Measurements from ENCODE around the gene GUCY2D. TPM values are rescaled to one million over a fixed set of nuclear protein-coding genes. Genes with fewer than 3 reads are reported as not detected.
"Not testable (repeated sequence)": the region's sequence is repeated elsewhere in the genome, so short reads cannot be mapped to it uniquely, and the experiment has no call there.

Gene GUCY2D
- total and polyA plus RNA-seq, 2 donors from 2014 or later: 0.19 to 0.24 TPM

GRCh38 chr17:8060274-8060673 is 57.9 kb downstream of the GUCY2D start:
- Histone ChIP-seq H3K9ac (ENCODE audit: low read length in 3 of 3) (no peak overlapping the region), H3K9me3 (ENCODE audit: control insufficient read depth in 2 of 3, insufficient read depth in 1 of 3, low read length in 3 of 3) (no peaks in the 10 kb centered on the region), H3K27me3 (ENCODE audit: control insufficient read depth, insufficient read depth, low read length) (peaks cover 47% of the 10 kb centered on the region), H3K4me3 (ENCODE audit: low read length in 3 of 3) (no peak overlapping the region), H3K27ac (ENCODE audit: low read depth in 2 of 2, low read length in 2 of 2) (no peak overlapping the region), H3K36me3 (ENCODE audit: control insufficient read depth in 2 of 3, insufficient read depth in 3 of 3, low read length in 3 of 3) (no peaks in the 10 kb centered on the region), H3K4me1 (ENCODE audit: control insufficient read depth in 2 of 3, insufficient read depth in 2 of 3, low read depth in 1 of 3, low read length in 3 of 3) (no peaks in the 10 kb centered on the region)
- TF ChIP-seq CTCF (IDR thresholded peaks at IDR 0.05; ENCODE audit: borderline replicate concordance, extremely low read depth, insufficient read depth): peak; percentile 88
- FAIRE-seq (peak; percentile 68), DNase-seq (peak in 4 of 5 donors; percentile 54 to 86 (median 68))
- intact Hi-C loops (cut with DNase I): no loop called here

- H3K27ac ChIP-seq (ENCODE audit: low read depth in 2 of 2, low read length in 2 of 2); H3K9me3 ChIP-seq (ENCODE audit: control insufficient read depth in 2 of 3, insufficient read depth in 1 of 3, low read length in 3 of 3); H3K9ac ChIP-seq (ENCODE audit: low read length in 3 of 3); H3K4me3 ChIP-seq (ENCODE audit: low read length in 3 of 3); H3K4me1 ChIP-seq (ENCODE audit: control insufficient read depth in 2 of 3, insufficient read depth in 2 of 3, low read depth in 1 of 3, low read length in 3 of 3); intact Hi-C loops (cut with DNase I); FAIRE-seq; H3K36me3 ChIP-seq (ENCODE audit: control insufficient read depth in 2 of 3, insufficient read depth in 3 of 3, low read length in 3 of 3): not testable (repeated sequence)
- peak in 1 of 5 donors; percentile 6 for DNase-seq
- H3K27me3 ChIP-seq (ENCODE audit: control insufficient read depth, insufficient read depth, low read length): peaks cover 47% of the 10 kb centered on the region
Measured at GRCh38 chr17:8061851-8062250, 59.4 kb downstream of the GUCY2D start.

DNA sequence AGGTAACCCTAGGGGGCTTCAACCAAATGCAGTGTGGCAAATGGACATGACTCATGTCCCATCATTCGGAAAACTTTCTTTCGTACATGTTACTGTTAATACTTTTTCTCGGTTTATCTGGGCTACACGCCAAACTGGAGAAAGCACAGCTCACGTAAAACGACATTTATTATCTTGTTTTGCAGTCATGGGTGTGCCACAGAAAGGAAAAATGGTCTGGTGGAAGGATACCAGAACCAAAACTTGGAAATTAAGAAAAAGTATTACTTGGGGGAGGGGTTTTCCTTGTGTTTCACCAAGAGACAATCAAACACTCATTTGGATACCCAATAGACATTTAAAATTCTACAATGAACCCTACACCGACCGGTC is 60.0 kb downstream of the GUCY2D start:
- Histone ChIP-seq H3K9ac (ENCODE audit: low read length in 3 of 3) (no peak overlapping the region), H3K36me3 (ENCODE audit: control insufficient read depth in 2 of 3, insufficient read depth in 3 of 3, low read length in 3 of 3) (no peaks in the 10 kb centered on the region), H3K4me1 (ENCODE audit: control insufficient read depth in 2 of 3, insufficient read depth in 2 of 3, low read depth in 1 of 3, low read length in 3 of 3) (no peaks in the 10 kb centered on the region), H3K4me3 (ENCODE audit: low read length in 3 of 3) (no peak overlapping the region), H3K9me3 (ENCODE audit: control insufficient read depth in 2 of 3, insufficient read depth in 1 of 3, low read length in 3 of 3) (no peaks in the 10 kb centered on the region), H3K27me3 (ENCODE audit: control insufficient read depth, insufficient read depth, low read length) (peaks cover 47% of the 10 kb centered on the region), H3K27ac (ENCODE audit: low read depth in 2 of 2, low read length in 2 of 2) (no peak overlapping the region)
- FAIRE-seq (no peak), DNase-seq (no peak)
- intact Hi-C loops (cut with DNase I): no loop called here
- TF ChIP-seq CTCF (IDR thresholded peaks at IDR 0.05; ENCODE audit: borderline replicate concordance, extremely low read depth, insufficient read depth): no peak

DNA sequence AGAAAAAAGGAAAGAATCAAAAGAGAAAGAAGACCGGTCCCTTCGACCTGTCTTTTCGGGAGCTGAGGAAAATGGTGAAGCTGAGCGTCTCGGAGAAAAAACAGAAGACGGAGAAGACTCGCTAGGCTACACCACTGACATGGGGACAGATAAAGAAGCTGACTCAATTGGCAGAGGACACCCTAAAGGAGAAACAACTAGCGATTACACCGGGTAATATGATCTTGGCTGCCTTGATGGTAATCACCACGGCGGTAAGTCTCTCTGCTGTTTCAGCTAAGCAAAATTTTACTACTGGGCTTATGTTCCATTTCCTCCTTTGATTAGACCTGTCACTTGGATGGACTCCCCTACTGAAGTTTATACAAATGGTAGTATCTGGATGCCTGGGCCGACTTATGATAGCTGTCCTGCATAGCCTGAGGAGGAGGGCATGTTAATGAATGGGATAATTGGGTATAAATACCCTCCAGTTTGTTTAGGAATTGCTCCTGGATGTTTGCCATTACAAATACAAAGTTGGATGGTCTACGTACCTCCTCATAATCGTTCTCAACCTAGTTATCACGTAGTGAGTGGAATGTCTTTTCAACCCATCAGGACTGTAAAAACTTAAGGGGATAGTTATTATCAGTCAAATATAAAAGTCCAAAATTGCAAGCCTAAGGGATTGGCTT is 60.5 kb downstream of the GUCY2D start:
- no peaks in the 10 kb centered on the region for H3K4me1 ChIP-seq (ENCODE audit: control insufficient read depth in 2 of 3, insufficient read depth in 2 of 3, low read depth in 1 of 3, low read length in 3 of 3)
- no peak for FAIRE-seq
- peaks cover 47% of the 10 kb centered on the region for H3K27me3 ChIP-seq (ENCODE audit: control insufficient read depth, insufficient read depth, low read length)
- H3K9me3 ChIP-seq (ENCODE audit: control insufficient read depth in 2 of 3, insufficient read depth in 1 of 3, low read length in 3 of 3): no peaks in the 10 kb centered on the region
- intact Hi-C loops (cut with DNase I): no loop called here
- H3K9ac ChIP-seq (ENCODE audit: low read length in 3 of 3): no peak overlapping the region
- no peaks in the 10 kb centered on the region for H3K36me3 ChIP-seq (ENCODE audit: control insufficient read depth in 2 of 3, insufficient read depth in 3 of 3, low read length in 3 of 3)
- H3K4me3 ChIP-seq (ENCODE audit: low read length in 3 of 3): no peak overlapping the region
- no peak overlapping the region for H3K27ac ChIP-seq (ENCODE audit: low read depth in 2 of 2, low read length in 2 of 2)
- TF ChIP-seq CTCF (IDR thresholded peaks at IDR 0.05; ENCODE audit: borderline replicate concordance, extremely low read depth, insufficient read depth): no peak
- DNase-seq: peak in 1 of 5 donors; percentile 44

All from kidney (tissue), 14 donors.